Esophagus muscularis mucosa (tissue), 4 donors: ENCODE measurements around the gene PPP2R1B. TPM values are rescaled to one million over a fixed set of nuclear protein-coding genes. Genes with fewer than 3 reads are reported as not detected.
A peak's percentile ranks its signal among the peaks of the same experiment; 100 is the strongest.

Experiments used
- DNase-seq: peaks from one replicate; pipeline ENCODE4 v3.0.0-alpha.2; 2017; ENCODE audit errors: extremely low spot score
- H3K27ac ChIP-seq, 4 donors: fragments of 200-600 bp; sonication (generic); replicated peaks in 1 of 4; 1 replicate in 3 of 4; 2 replicates in 1 of 4; pipeline ENCODE4 v1.5.1; 2016 to 2019; ENCODE audit warnings: mild to moderate bottlenecking in 1 of 4
- H3K27me3 ChIP-seq, 4 donors: fragments of 200-600 bp; sonication (generic); one replicate each; pipeline versions ENCODE4 v1.5.1 to v1.6.0; 2016 to 2019
- H3K36me3 ChIP-seq, 4 donors: fragments of 200-600 bp; sonication (generic); one replicate each; pipeline ENCODE4 v1.5.1; 2016 to 2019
- H3K4me1 ChIP-seq, 4 donors: fragments of 200-600 bp; sonication (generic); one replicate each; pipeline ENCODE4 v1.5.1; 2016 to 2019
- H3K4me3 ChIP-seq, 4 donors: fragments of 200-600 bp; sonication (generic); 1 replicate in 2 of 4; 2 replicates in 2 of 4; pipeline ENCODE4 v1.5.1; 2016 to 2019; ENCODE audit warnings: mild to moderate bottlenecking in 4 of 4, moderate library complexity in 1 of 4
- H3K9me3 ChIP-seq, 4 donors: fragments of 200-600 bp; sonication (generic); 1 replicate in 3 of 4; 2 replicates in 1 of 4; pipeline ENCODE4 v1.5.1; 2016 to 2019
- CTCF ChIP-seq, 3 experiments: fragments of 200-600 bp in 2 of 3; fragments of 450-650 bp in 1 of 3; sonication (generic) in 2 of 3; IDR thresholded peaks; one replicate each; pipeline ENCODE4 v1.5.1; 2017 to 2019; ENCODE audit warnings: antibody characterized with exemption in 3 of 3, mild to moderate bottlenecking in 2 of 3, moderate library complexity in 1 of 3
- EP300 ChIP-seq: sonication (generic); formaldehyde crosslinking; IDR thresholded peaks from one replicate; pipeline ENCODE4 v1.6.1; 2017; ENCODE audit warnings: antibody characterized with exemption
- POLR2A ChIP-seq: fragments of 450-650 bp; IDR thresholded peaks from one replicate; pipeline ENCODE4 v1.6.1; 2017; ENCODE audit warnings: antibody characterized with exemption, moderate library complexity, mild to moderate bottlenecking, low read depth
- POLR2AphosphoS5 ChIP-seq, 2 donors: sonication (generic); formaldehyde crosslinking; IDR thresholded peaks; one replicate each; pipeline ENCODE4 v1.6.1; 2017; ENCODE audit warnings: antibody characterized with exemption in 2 of 2
- WGBS: methylation state at CpG from one replicate; pipeline ENCODE4 v1.1.5; 2018; 5-methylcytosine and 5-hydroxymethylcytosine counted together
- intact Hi-C: fragments of 100-400 bp; cut with DNase I; formaldehyde crosslinking; loops from one replicate; pipeline ENCODE4 v1.15.1; 2023
- total RNA-seq, 4 donors: library from RNA; depleted of rRNA; stranded (reverse); fragments of >200 nt; gene quantifications; one replicate each; pipeline versions ENCODE4 v1.1.0 to v1.2.1, GENCODE V29; 2016

Gene PPP2R1B
- total RNA-seq, 4 donors from 2014 or later, result 9.6 to 12.8 (median 10.5) TPM

GRCh38 chr11:111734954-111735261, 31.3 kb downstream of the PPP2R1B start:
- H3K36me3 ChIP-seq, result peaks cover 0 to 4% (median under 1%) of the 10 kb centered on the region in 4 donors
- H3K4me3 ChIP-seq, result peak overlapping the region; percentile 50 to 64 (median 53)
- peak overlapping the region; percentile 90 to 97 (median 96) for H3K27ac ChIP-seq
- no peaks in the 10 kb centered on the region for H3K27me3 ChIP-seq
- peaks cover 85 to 92% (median 87%) of the 10 kb centered on the region in 4 donors for H3K4me1 ChIP-seq
- 43% methylated on average over 6 of the region's 6 CpGs for WGBS
- DNase-seq, result no peak
- no peaks in the 10 kb centered on the region for H3K9me3 ChIP-seq
- intact Hi-C loops, result no loop called here
- peak; percentile 24 for TF ChIP-seq POLR2A
- no peak for TF ChIP-seq POLR2AphosphoS5 (IDR thresholded peaks at IDR 0.05)
- TF ChIP-seq CTCF (IDR thresholded peaks at IDR 0.05), result no peak
- no peak for TF ChIP-seq EP300

- Histone ChIP-seq H3K4me1 (peaks cover 91 to 98% (median 93%) of the 10 kb centered on the region in 4 donors), H3K36me3 (peaks cover 0 to 3% (median 0%) of the 10 kb centered on the region in 4 donors), H3K4me3 (peak overlapping the region in 2 of 4 donors; percentile 50 to 53), H3K9me3 (no peaks in the 10 kb centered on the region), H3K27me3 (no peaks in the 10 kb centered on the region), H3K27ac (peak overlapping the region; percentile 90 to 97 (median 96))
- 84% methylated on average over 5 of the region's 8 CpGs for WGBS
- TF ChIP-seq CTCF (IDR thresholded peaks at IDR 0.05), result no peak
- no peak for TF ChIP-seq POLR2AphosphoS5 (IDR thresholded peaks at IDR 0.05)
- no peak for TF ChIP-seq EP300
- no peak for TF ChIP-seq POLR2A
- intact Hi-C loops, result no loop called here
- no peak for DNase-seq
These were observed 31.9 kb downstream of the PPP2R1B start for GRCh38 chr11:111734101-111734953.

DNA sequence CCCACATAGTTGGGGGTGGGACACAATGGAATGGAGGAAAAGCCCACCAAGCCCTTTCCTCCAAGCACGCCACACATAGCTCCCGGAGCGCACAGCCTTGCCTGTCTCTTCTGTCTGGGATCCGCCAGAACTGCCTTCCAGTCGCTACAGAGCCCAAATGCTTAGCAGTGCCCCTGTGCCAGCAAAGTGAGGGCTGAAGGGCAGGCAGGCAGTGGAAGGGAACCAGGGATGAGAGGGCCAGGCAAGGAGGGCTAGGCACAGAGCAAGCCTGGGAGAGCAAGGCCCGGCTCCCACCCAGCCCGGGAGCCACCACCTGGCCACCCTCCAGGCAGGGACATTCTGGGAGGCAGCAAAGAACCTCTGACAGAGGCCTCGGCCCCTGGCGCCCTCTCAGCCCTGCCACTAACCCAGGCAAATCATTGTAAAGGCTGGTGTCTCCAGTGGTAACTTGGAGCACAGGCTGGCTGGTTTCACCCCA, 32.5 kb downstream of the PPP2R1B start:
- peaks cover 95 to 98% (median 97%) of the 10 kb centered on the region in 4 donors for H3K4me1 ChIP-seq
- WGBS, result 28% methylated on average over 6 of the region's 9 CpGs

GRCh38 chr11:111733016-111733415, 33.2 kb downstream of the PPP2R1B start:
- DNase-seq, result no peak
- Histone ChIP-seq H3K9me3 (no peaks in the 10 kb centered on the region), H3K4me3 (peak overlapping the region in 1 of 4 donors; percentile 0), H3K27me3 (no peaks in the 10 kb centered on the region), H3K36me3 (peaks cover 0 to 5% (median 2%) of the 10 kb centered on the region in 4 donors), H3K27ac (peak overlapping the region; percentile 90 to 97 (median 96)), H3K4me1 (peaks cover 90 to 92% (median 91%) of the 10 kb centered on the region in 4 donors)
- TF ChIP-seq EP300, result no peak
- peak; percentile 49 to 75 for TF ChIP-seq POLR2AphosphoS5 (IDR thresholded peaks at IDR 0.05)
- TF ChIP-seq CTCF (IDR thresholded peaks at IDR 0.05), result no peak
- TF ChIP-seq POLR2A, result no peak
- intact Hi-C loops, result no loop called here
- WGBS, result 10% methylated on average over 2 of the region's 7 CpGs

More for the DNA sequence above, 32.5 kb downstream of the PPP2R1B start:
- no peaks in the 10 kb centered on the region for H3K36me3 ChIP-seq
- DNase-seq, result no peak
- TF ChIP-seq CTCF (IDR thresholded peaks at IDR 0.05), result no peak
- TF ChIP-seq POLR2AphosphoS5 (IDR thresholded peaks at IDR 0.05), result no peak
- no peak for TF ChIP-seq EP300
- intact Hi-C loops, result no loop called here
- peak overlapping the region; percentile 90 to 97 (median 96) for H3K27ac ChIP-seq
- H3K9me3 ChIP-seq, result no peaks in the 10 kb centered on the region
- no peaks in the 10 kb centered on the region for H3K27me3 ChIP-seq
- H3K4me3 ChIP-seq, result no peak overlapping the region
